Caco-2 (cell line): ENCODE data around the gene UXS1. TPM values are rescaled to one million over a fixed set of nuclear protein-coding genes. Genes with fewer than 3 reads are reported as not detected.

Experiments
- BruUV-seq: library from RNA; stranded (reverse); fragments of 400-500 nt; replicated peaks from 2 replicates; lab custom pipeline; 2021; lab: Mats Ljungman, UMichigan
- CTCF ChIA-PET: fragments of 300-600 bp; sonication (Branson Sonifier 250); formaldehyde crosslinking; loops from one replicate; lab custom pipeline; 2022; ENCODE audit warnings: antibody characterized with exemption; lab: Charles Lee
- POLR2A ChIA-PET: fragments of 300-600 bp; sonication (Branson Sonifier 250); formaldehyde crosslinking; loops from one replicate; lab custom pipeline; 2022; ENCODE audit warnings: antibody characterized with exemption; lab: Charles Lee
- DNase-seq, 2 experiments: peaks; one replicate each; pipeline versions ENCODE4 v3.0.0 to v3.0.0-alpha.2; 2020 to 2022
- H3K27me3 ChIP-seq: replicated peaks from 2 replicates; pipeline ENCODE4 v1.6.0; 2011; ENCODE audit warnings: low read length; ENCODE audit not compliant: control insufficient read depth, insufficient read depth
- H3K36me3 ChIP-seq: 2 replicates; pipeline ENCODE4 v1.5.1; 2011; ENCODE audit warnings: low read length; ENCODE audit not compliant: control insufficient read depth, insufficient read depth
- H3K4me1 ChIP-seq: fragments of 250-450 bp; sonication (Bioruptor Pico); 2 replicates; pipeline ENCODE4 v1.5.1; 2020; ENCODE audit warnings: mild to moderate bottlenecking
- H3K4me3 ChIP-seq: 2 replicates; pipeline ENCODE4 v1.5.1; 2011; ENCODE audit warnings: low read depth, mild to moderate bottlenecking, control low read depth, low read length
- H3K9me3 ChIP-seq: fragments of 250-450 bp; sonication (Bioruptor Pico); 2 replicates; pipeline ENCODE4 v1.5.1; 2020; ENCODE audit warnings: mild to moderate bottlenecking, moderate library complexity
- H3K27ac Mint-ChIP-seq: one replicate; pipeline ENCODE4 v1.8.0; 2022; ENCODE audit warnings: mixed read lengths; ENCODE audit not compliant: unreplicated experiment
- H3K27me3 Mint-ChIP-seq: one replicate; pipeline ENCODE4 v1.8.0; 2022; ENCODE audit warnings: mixed read lengths; ENCODE audit not compliant: insufficient read depth, unreplicated experiment
- H3K36me3 Mint-ChIP-seq: one replicate; pipeline ENCODE4 v1.8.0; 2022; ENCODE audit warnings: mild to moderate bottlenecking, mixed read lengths; ENCODE audit not compliant: insufficient read depth, unreplicated experiment
- H3K4me1 Mint-ChIP-seq: one replicate; pipeline ENCODE4 v1.8.0; 2022; ENCODE audit warnings: low read depth, mixed read lengths; ENCODE audit not compliant: unreplicated experiment
- H3K4me3 Mint-ChIP-seq: one replicate; pipeline ENCODE4 v1.8.0; 2022; ENCODE audit warnings: mild to moderate bottlenecking, moderate library complexity, mixed read lengths; ENCODE audit not compliant: unreplicated experiment
- H3K9me3 Mint-ChIP-seq: one replicate; pipeline ENCODE4 v1.8.0; 2022; ENCODE audit warnings: mixed read lengths; ENCODE audit not compliant: unreplicated experiment
- CTCF ChIP-seq, 2 experiments: fragments of 200-600 bp in 1 of 2; IDR thresholded peaks; 1 replicate in 1 of 2; 2 replicates in 1 of 2; pipeline versions ENCODE4 v1.5.1 to v1.8.0; 2011 to 2022; ENCODE audit warnings: antibody characterized with exemption in 1 of 2, control low read depth in 1 of 2, inconsistent platforms in 1 of 2, low read depth in 1 of 2, low read length in 1 of 2, mild to moderate bottlenecking in 1 of 2, moderate library complexity in 1 of 2; ENCODE audit not compliant: insufficient read depth in 1 of 2, severe bottlenecking in 1 of 2, unreplicated experiment in 1 of 2
- intact Hi-C: fragments of 100-400 bp; cut with micrococcal nuclease; formaldehyde crosslinking; loops from one replicate; pipeline ENCODE4 v1.10.0; 2022; ENCODE audit not compliant: unreplicated experiment
- total RNA-seq: library from RNA; stranded (reverse); gene quantifications from 2 replicates; pipeline ENCODE4 v1.2.3, GENCODE V29; 2022

Gene UXS1
- total RNA-seq, 1 experiment from 2014 or later = 72.7 TPM

- Histone ChIP-seq H3K4me3 (no peak overlapping the region), H3K4me1 (no peaks in the 10 kb centered on the region), H3K36me3 (no peaks in the 10 kb centered on the region), H3K9me3 (no peaks in the 10 kb centered on the region), H3K27me3 (no peaks in the 10 kb centered on the region)
- no peak for TF ChIP-seq CTCF (IDR thresholded peaks at IDR 0.05; ENCODE audit: insufficient read depth in 1 of 2, low read depth in 1 of 2, low read length in 1 of 2, severe bottlenecking in 1 of 2, unreplicated experiment in 1 of 2)
- Mint-ChIP-seq H3K9me3 (no peaks in the 10 kb centered on the region), H3K36me3 (no peaks in the 10 kb centered on the region), H3K27ac (no peak overlapping the region), H3K4me3 (no peak overlapping the region), H3K27me3 (peaks cover 4% of the 10 kb centered on the region), H3K4me1 (no peaks in the 10 kb centered on the region)
- CTCF ChIA-PET = no interaction called here
- DNase-seq = no peak
- POLR2A ChIA-PET = no interaction called here
- intact Hi-C loops = no loop called here
- BruUV-seq = no TSS peak
Observed at GRCh38 chr2:106078096-106078495, 116.0 kb downstream of the UXS1 start.

DNA sequence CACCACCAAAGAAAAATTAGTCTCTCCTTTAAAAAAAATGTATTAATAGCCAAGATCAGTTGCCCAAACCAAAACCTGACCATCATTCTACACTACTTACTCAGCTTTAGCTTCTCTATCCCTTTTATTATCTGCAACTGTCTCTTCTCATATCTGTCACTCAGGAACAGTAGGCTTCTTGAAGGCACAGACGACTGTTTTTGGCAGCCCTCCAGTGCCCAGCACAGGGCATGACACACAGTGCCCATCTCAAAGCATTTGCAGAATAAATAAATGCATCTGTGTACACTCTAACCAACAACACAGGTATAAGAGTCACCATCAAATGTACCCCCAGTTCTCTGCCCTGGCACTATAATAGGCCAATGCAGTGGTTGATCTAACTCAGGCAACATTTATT lies 117.2 kb downstream of the UXS1 start:
- no peak overlapping the region for H3K27ac Mint-ChIP-seq
- Histone ChIP-seq H3K36me3 (no peaks in the 10 kb centered on the region), H3K4me3 (no peak overlapping the region), H3K9me3 (no peaks in the 10 kb centered on the region), H3K4me1 (no peaks in the 10 kb centered on the region), H3K27me3 (no peaks in the 10 kb centered on the region)
- H3K9me3 Mint-ChIP-seq = no peaks in the 10 kb centered on the region
- H3K4me1 Mint-ChIP-seq = no peaks in the 10 kb centered on the region
- ChIA-PET POLR2A (no interaction called here), CTCF (no interaction called here)
- no peaks in the 10 kb centered on the region for H3K36me3 Mint-ChIP-seq
- no peak overlapping the region for H3K4me3 Mint-ChIP-seq
- intact Hi-C loops = no loop called here
- no peak for DNase-seq
- TF ChIP-seq CTCF (IDR thresholded peaks at IDR 0.05; ENCODE audit: insufficient read depth in 1 of 2, low read depth in 1 of 2, low read length in 1 of 2, severe bottlenecking in 1 of 2, unreplicated experiment in 1 of 2) = no peak
- BruUV-seq = no TSS peak
- H3K27me3 Mint-ChIP-seq = peaks cover 4% of the 10 kb centered on the region

- Mint-ChIP-seq H3K4me3 (no peak overlapping the region), H3K27me3 (no peaks in the 10 kb centered on the region), H3K36me3 (no peaks in the 10 kb centered on the region), H3K9me3 (no peaks in the 10 kb centered on the region), H3K4me1 (no peaks in the 10 kb centered on the region), H3K27ac (no peak overlapping the region)
- no peak for DNase-seq
- no peak for TF ChIP-seq CTCF (IDR thresholded peaks at IDR 0.05; ENCODE audit: insufficient read depth in 1 of 2, low read depth in 1 of 2, low read length in 1 of 2, severe bottlenecking in 1 of 2, unreplicated experiment in 1 of 2)
- Histone ChIP-seq H3K9me3 (no peaks in the 10 kb centered on the region), H3K27me3 (no peaks in the 10 kb centered on the region), H3K4me1 (no peaks in the 10 kb centered on the region), H3K4me3 (no peak overlapping the region), H3K36me3 (no peaks in the 10 kb centered on the region)
- ChIA-PET POLR2A (no interaction called here), CTCF (no interaction called here)
- BruUV-seq = no TSS peak
- intact Hi-C loops = no loop called here
Observed at GRCh38 chr2:106075048-106075447, 119.1 kb downstream of the UXS1 start.
